Superior temporal gyrus (tissue), 1 donor: ENCODE data around the gene CENPB.

Experiments used
- DNase-seq: peaks from one replicate; pipeline ENCODE4 v3.0.0-alpha.2; 2016; ENCODE audit errors: extremely low spot score

Gene CENPB

DNA sequence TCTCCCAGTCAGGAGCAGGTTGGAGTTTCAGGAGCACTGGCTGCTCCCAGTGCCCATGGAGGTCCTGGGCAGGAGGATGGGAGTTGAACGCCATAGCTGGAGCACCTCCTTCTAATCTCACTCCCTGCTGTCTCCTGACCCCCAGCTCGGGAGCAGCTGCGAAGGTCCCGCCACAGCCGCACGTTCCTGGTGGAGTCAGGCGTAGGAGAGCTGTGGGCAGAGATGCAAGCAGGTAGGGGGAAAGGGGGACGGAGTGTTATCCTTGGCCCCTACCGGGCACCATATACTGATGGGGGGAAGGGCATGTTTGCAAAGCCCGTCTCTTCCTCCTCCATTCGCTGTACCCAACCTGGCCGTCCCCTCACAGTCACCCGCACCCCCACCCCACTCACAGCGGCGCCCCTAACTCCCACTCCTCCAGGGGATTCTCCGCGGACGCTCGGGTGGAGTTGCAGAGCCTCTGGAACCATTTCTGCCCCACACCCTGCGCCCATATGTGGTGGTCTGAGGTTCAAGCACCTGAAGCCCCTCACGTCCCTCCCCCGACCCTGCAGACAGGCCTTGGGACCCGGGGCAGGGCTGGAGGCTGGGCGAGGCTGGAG, 37.4 kb downstream of the CENPB start:
- no peak for DNase-seq

DNA sequence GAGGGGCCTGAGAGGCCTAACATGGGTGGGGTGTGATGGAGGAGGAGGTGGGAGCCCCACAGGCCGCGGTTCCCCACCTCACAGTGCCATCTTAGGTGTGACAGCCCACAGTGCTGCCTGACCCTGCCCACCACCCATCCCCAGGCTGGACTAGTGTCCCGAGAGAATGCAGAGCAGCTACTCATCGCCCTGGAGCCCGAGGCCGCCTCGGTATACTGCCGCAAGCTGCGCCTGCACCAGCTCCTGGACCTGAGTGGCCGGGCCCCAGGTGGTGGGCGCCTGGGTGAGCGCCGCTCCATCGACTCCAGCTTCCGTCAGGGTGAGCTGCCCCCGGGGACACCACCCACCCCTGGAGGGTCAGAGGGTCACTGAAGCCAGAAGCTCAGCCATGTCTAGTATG, 38.5 kb downstream of the CENPB start:
- no peak for DNase-seq

DNA sequence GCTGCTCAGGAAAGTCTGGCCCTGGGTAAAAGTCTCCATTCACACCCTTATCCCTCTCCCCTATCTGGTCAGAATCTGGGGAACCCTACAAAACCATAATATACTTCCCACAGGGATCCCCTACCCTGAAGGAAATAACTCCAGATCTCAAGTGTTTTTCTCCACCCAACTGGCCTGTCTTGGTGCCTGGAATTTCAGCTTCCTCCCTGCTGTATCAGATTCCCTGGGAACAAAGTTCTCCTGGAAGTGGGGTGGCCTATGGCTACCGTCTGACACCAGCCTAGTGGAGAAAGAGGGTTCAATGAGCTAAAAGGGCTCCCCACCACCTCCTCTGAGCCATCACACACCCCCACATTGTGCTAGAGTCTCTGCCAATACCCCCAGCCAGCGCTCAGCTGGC, 39.1 kb downstream of the CENPB start:
- DNase-seq, result no peak

DNA sequence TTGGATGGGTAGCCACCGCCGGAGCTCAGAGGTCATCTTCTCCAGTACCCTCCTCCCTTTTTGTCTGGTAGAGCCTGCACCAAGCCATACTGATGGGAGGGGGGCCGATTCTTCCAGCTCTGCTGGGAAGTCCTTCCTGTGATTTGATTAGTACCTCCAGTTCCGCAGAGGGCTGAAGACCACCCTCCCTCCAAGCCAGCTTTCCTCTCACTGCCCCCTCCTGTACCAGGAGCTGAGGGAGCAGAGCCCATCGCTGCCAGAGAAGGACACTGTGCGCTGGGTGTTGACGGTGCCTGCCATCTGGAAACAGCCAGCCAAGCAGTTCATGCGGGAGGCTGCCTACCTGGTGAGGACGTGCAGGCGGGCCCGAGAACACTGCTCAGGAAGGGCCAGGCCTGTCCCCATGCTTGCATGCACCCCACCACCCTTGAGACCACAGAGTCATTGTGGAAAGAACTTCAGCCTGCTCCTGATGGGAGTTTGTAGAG, 40.8 kb downstream of the CENPB start:
- DNase-seq, result no peak

DNA sequence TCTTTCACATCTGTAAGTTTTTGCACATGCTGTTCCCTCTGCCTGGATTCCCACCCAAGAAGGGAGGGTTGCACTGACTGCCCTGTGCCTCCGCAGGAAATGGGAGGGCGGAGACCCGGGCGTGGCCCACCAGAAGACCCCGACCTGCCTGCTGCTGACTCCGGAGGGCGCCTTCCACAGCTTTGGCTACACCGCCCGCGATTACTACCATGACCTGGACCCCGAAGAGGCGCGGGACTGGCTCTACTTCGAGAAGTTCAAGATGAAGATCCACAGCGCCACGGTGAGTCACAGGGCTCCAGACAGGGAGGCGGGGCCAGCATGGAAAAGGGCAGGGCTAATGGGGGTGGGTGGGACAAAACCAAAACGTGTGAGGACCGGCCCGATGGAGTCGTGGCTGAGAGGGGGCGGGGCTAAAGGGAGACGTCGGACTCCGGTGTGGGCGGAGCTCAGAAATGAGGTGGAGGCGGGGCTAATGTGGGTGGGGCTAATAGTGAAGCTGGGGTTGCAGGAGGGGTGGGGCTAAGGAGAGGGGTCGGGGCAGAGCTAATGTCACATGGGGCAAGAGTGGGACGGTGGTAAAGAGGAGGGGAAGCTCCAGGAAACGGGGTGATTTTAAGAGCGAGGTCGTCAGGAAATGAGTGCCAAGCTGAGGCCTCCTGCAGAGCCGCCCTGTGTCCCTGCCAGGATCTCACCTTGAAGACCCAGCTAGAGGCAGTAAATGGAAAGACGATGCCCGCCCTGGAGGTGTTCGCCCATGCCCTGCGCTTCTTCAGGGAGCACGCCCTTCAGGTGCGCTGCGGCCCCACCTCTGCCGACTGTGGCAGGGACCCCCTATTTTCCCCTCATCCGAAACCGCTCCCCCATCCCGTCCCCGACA, 41.5 kb downstream of the CENPB start:
- no peak for DNase-seq

DNA sequence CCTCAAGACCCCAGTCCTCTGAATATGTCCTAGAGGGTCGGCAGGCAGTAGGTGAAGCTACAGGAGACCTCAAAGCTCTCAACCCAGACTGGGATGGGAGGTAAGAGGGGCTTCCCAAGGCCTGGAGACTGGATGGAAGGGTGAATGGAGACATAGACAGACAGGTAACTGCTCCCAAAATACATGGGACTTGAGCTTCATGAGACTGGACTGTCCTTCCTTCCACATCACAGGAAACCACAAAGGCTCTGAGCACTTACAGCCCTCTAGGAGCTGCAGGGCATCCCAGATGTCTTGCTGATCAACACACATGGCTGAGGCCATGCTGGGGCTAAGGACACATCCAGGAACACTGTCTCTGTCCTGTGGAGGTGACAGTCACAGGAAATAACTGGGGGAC, 42.5 kb downstream of the CENPB start:
- no peak for DNase-seq

DNA sequence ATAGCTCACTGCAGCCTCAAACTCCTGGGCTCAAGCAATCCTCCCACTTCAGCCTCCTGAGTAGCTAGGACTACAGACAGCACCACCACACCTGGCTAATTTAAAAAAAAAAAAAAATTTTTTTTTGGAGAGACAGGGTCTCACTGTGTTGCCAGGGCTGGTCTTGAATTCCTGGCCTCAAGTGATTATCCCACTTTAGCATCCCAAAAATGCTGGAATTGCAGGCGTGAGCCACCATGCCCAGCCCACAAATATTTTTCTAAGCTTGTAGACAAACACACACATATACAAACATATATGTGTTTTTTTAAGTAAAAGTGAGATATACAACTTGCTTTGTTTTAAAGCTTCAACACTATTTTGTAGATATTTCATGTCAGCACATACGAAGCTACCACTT, 43.3 kb downstream of the CENPB start:
- DNase-seq, result no peak

DNA sequence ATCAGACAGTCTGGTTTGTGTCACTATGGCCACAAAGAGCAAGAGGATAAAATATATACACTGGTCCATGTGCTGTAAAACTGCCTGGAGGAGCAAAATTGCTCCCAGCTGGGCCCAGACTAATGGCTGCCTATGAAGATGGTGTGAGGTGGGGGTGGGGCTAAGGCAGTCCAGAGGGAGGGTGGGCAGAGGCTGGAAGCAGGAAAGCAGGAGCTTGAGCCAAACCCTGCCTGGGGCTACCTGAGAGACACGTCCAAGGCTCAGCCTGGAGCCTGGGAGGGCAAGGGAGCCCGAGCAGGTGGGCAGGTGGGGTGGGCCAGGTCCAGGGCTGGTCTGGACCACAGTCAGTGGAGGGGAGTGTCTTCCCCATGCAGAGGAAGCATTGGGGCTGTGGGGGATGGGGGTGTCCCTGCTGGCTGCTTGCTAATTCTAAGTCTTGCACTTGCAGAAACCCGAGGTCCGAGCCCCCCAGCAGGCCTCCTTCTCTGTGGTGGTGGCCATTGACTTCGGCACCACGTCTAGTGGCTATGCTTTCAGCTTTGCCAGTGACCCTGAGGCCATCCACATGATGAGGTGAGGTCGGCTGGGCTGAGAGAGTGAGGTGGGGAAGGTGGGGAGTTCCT, 44.6 kb downstream of the CENPB start:
- DNase-seq, result no peak

DNA sequence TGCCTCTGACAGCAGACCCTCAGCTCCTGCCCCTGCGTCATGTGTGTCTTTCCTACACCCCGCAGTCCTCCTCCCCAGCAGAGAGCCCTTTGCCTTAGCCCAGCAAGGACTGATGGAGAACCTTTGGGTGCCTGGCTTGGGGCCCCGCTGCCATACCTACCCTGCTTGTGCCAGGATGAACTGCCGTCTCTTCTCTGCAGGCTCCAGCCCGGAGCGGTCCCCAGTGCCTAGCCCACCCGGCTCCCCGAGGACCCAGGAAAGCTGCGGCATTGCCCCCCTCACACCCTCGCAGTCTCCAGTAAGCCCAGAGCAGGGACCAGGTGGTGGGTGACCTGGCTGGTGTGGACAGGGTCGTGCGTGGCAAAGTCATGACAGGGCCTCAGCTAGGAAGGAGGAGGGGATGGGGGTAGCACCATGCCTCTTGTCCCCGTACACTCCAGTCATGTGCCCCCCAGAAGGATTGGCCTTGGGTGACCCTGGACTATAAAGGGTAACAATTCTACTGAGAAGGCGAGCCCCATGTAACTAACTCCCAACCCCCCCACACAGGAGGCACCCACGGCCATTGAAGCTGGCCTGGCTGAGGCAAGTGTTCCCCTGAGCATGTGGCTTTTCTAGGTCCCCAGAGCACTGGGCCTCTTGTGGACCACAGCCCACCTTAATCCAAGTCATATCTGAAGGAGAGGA, 45.8 kb downstream of the CENPB start:
- no peak for DNase-seq

DNA sequence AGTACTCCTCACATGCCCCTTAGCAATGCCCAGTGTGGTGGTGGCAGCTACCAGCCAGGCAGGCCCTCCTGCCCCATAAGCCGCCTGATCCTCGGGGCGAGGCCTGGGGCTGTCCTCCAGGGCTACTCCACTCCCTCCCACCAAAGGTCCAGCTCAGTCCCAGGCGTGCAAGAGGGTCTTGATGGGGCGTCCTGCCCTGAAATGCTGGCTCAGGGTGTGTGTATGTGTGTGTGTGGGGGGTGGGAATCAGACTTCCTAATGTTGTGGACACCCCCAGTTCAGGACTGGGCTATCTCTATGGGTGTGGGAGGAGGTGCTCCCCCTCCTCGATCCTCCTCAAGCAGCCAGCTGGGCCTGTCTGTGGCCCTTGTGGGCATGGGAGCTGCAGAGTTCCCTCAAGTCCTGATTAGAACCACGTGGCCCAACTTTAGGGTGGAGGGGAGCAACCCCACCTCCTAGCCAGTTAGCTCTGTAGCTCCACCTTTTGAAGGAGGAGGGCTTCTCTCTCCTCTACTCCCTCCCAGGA, 46.6 kb downstream of the CENPB start:
- no peak for DNase-seq

DNA sequence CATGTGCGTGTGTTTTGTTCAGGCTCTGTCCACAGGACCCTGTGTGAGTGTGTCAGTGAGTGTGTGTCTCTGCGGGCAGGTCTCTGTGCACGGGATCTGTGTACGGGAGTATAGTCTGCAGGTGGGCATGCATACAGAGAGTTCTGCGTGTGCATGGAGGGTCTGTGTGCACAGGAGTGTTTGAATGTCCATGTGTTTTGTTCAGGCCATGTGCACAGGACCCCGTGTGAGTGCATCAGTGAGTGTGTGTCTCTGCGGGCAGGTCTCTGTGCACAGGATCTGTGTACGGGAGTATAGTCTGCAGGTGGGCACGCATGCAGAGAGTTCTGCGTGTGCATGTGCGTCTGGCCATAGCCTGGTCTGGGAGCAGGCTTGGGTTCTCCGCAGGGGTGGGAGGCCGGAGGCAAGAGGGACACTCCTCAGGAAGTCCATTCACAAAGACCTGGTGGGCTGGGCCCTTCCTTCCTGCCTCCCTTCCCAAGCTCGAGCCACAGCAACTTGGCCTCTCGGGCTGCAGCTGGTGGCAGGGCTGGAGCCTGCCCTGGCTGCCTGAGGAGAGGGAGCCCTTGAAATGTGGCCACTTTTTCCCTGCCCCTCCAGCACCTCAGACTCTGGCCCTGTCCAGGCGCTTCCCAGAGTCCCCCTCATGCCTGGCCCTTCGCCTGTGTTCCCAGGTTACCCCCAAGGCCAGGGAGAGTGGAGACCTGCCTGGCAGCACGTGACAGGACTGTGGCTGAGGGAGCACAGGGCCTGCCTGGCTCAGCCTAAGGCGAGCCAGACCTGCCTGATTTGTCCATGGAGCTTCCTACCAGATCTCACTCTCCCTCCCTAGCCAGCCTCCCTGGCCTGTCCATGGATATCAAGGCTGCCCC, 47.2 kb downstream of the CENPB start:
- DNase-seq, result no peak

DNA sequence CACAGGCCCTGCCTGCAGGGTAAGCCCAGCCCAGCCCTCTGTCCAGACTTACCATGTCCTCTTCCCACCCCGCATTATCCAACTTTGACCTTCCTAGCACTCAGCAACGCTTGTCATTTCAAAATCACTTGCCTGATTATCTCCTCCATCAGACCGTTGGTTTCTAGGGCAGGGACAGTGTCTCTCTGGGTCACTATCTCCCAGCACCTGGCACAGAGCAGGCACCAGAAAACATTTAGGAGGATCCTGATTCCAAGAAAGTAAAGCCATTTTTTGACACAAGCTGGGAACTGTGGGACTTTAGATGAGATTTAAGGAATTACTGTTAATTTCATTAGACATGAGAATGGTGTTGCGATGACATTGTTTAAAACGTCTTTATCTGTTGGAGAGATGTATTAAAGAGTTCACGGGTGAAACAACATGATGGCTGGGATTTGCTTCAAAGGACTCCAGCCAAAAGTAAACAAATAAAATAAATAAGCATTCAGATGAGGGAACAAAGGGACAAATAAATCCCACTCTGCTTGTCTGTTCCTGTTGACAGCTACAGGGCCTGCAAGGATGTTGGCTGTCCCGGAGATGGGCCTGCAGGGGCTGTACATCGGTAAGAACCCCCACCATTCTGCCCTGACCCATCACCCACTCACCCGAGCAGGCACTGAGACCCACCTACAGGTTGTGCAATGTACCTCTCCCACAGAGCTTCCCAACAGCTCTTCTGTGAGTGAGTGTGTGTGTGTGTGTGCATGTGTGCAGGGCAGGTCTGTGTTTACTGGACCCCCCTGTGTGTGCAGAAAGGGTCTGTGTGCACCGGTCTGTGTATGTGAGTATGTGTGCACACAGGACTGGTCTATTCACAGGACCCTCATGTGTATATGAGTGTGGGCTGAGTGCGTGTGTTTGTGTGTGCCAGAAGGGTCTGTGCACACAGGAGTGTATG, 48.2 kb downstream of the CENPB start:
- DNase-seq, result no peak

DNA sequence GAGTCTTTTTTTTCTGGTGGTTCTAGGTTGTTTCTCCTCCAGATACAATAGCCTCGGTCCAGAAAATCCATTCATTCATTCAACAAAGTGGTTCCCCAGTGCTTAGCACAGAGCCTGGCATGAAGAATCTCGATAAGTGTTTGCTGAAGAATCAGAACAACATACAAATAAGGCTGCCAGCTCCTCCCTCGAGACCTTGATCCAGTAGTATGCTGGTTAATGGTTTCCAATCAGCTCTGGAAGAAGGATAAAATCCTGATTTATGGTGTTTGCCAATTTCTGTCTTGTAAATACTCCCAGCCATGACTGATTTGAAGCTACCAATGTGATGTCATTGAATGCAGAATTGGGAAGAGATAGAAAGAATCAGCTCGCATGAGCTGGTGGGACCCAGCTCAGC, 50.8 kb downstream of the CENPB start:
- DNase-seq, result no peak

DNA sequence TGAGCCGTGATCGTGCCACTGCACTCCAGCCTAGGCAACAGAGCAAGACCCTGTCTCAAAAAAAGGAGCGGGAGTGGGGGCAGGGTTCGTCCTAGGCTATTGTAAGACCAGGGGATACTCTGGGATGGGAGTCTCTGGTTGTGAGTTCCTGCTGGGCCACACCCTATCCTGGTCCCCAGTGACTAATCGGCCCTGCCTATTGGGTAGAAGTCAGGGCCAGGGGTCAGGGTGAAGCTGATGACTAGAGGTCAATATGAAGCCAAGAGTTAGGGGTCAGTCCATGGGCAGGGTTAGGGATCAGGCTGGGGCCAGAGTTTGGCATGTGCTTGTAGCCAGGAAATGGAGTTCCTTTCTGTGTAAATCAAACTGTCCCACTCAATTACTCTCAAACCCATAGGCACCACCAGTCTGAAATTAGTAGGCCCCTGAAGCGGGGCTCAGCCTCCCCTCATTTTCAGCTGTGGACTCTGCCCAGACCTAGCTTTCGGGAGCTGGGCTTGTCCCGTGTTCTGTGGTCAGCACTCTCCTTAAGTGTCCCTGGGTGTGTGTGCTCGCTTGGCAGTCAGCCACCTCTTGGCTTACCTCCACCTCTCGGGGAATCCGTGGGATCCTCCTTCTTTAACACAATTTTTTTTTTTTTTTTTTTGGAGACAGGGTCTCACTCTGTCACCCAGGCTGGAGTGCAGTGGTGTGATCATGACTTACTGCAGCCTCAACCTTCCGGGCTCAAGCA, 52.3 kb downstream of the CENPB start:
- no peak for DNase-seq
